Activated T-cell treated with anti-CD3 and anti-CD28 coated beads, Interleukin-2, amount 50 U/mL, for 72 hours (primary cell): ENCODE results near the gene LSM7. TPM values are rescaled to one million over a fixed set of nuclear protein-coding genes. Genes with fewer than 3 reads are reported as not detected.

ENCODE experiments used
- ATAC-seq, 2 donors: fragments of 150-1000 bp; cut with Tn5 transposase; replicated peaks in 1 of 2; 2 replicates each; pipeline ENCODE4 v1.10.0; 2021; ENCODE audit warnings: moderate library complexity in 2 of 2, mild to moderate bottlenecking in 1 of 2
- DNase-seq, 2 donors: peaks; one replicate each; pipeline ENCODE4 v3.0.0; 2021 to 2022; ENCODE audit warnings: mixed read lengths in 1 of 2
- H3K27ac Mint-ChIP-seq: one replicate; pipeline ENCODE4 v1.8.0; 2022; ENCODE audit warnings: mild to moderate bottlenecking, moderate library complexity, mixed read lengths
- H3K27me3 Mint-ChIP-seq: one replicate; pipeline ENCODE4 v1.8.0; 2022; ENCODE audit warnings: low read depth, mixed read lengths
- H3K36me3 Mint-ChIP-seq, 2 donors: one replicate each; pipeline ENCODE4 v1.8.0; 2022; ENCODE audit warnings: mixed read lengths in 2 of 2, mild to moderate bottlenecking in 1 of 2; ENCODE audit not compliant: insufficient read depth in 2 of 2
- H3K4me1 Mint-ChIP-seq: one replicate; pipeline ENCODE4 v1.8.0; 2022; ENCODE audit warnings: low read depth, mixed read lengths
- H3K4me3 Mint-ChIP-seq, 2 donors: one replicate each; pipeline ENCODE4 v1.8.0; 2022; ENCODE audit warnings: mild to moderate bottlenecking in 2 of 2, mixed read lengths in 2 of 2, moderate library complexity in 2 of 2
- H3K9me3 Mint-ChIP-seq, 2 donors: one replicate each; pipeline ENCODE4 v1.8.0; 2022; ENCODE audit warnings: mixed read lengths in 2 of 2
- total RNA-seq, 2 donors: library from RNA; stranded (reverse); gene quantifications; one replicate each; pipeline ENCODE4 v1.2.3, GENCODE V29; 2022

Gene LSM7
- total RNA-seq, 2 donors from 2014 or later: 74.7 to 84.5 TPM

- peaks cover 28% of the 10 kb centered on the region for H3K4me1 Mint-ChIP-seq
- no peak for ATAC-seq
- no peaks in the 10 kb centered on the region for H3K27me3 Mint-ChIP-seq
- peaks cover 4 to 6% of the 10 kb centered on the region in 2 donors for H3K36me3 Mint-ChIP-seq
- DNase-seq: no peak
- H3K27ac Mint-ChIP-seq: peak overlapping the region; percentile 61
- no peak overlapping the region for H3K4me3 Mint-ChIP-seq
- no peaks in the 10 kb centered on the region for H3K9me3 Mint-ChIP-seq
Measured at GRCh38 chr19:2277138-2277537, 51.2 kb downstream of the LSM7 start.

DNA sequence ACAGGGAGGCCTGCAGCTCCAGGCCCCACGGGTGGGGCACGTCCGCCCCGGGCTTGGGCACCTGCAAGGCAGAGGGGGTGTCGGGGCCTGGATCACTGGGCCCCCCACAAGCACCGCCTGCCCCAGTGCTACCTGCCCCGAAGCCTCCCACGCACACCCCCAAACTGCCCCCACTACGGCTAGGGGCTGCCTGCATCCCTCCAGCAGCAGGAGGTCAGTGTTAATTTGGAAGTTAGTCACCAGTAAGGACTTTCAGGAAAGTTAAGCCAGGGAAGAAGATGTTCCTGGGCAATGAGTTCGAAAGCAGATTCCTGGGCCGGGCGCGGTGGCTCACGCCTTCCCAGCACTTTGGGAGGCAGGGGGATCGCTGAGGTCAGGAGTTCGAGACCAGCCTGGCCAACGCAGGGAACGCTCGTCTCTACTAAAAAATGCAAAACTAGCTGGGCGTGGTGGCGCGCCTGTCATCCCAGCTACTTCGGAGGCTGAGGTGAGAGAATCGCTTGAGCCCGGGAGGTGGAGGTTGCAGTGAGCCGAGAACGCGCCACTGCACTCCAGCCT is 51.9 kb downstream of the LSM7 start:
- peak overlapping the region; percentile 50 for H3K27ac Mint-ChIP-seq
- no peak overlapping the region for H3K4me3 Mint-ChIP-seq
- no peaks in the 10 kb centered on the region for H3K9me3 Mint-ChIP-seq
- ATAC-seq: no peak
- H3K36me3 Mint-ChIP-seq: peaks cover 8 to 11% of the 10 kb centered on the region in 2 donors
- no peaks in the 10 kb centered on the region for H3K27me3 Mint-ChIP-seq
- no peak for DNase-seq
- H3K4me1 Mint-ChIP-seq: peaks cover 29% of the 10 kb centered on the region

DNA sequence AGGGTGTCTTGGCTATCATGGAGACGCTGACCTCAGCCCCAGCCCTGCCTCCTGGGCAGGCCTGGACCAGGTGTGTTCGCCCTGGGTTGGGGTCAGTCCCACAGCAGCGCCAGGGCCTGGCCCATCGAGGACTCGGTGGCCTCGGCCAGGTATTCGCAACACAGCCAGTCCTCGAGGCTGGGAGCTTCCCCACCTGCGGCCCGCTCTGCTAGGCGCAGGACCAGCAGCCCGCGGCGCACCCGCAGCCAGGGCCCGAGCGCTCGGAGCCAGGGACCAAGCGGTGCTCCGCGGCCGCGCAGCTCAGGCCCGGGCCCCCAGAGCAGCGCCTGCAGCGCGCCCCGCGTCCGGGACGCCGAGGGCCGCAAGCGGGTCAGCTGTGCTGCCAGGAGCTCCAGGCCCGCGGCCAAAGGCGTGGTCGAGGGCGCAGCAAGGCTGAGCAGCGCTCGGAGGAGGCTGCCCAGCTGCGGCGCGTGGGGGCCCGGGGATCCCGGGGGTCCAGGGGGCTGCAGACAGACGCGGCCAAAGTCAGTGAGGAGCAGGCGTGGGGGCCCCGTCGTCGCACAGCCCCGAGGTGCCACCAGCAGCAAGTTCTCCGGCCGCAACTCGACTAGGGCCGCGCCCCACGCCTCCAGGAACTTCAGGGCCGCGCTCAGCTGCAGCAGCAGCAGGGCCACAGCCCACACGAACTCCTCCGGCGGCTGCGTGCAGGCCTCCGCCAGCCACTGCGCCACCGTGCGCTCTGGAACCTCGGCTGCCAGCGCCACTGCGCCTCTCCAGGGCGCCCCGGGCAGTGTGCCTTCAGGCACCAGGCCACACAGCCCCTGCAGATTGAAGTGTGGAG is 52.6 kb downstream of the LSM7 start:
- no peak for DNase-seq
- no peak for ATAC-seq
- Mint-ChIP-seq H3K36me3 (peaks cover 11 to 13% of the 10 kb centered on the region in 2 donors), H3K4me1 (peaks cover 31% of the 10 kb centered on the region), H3K4me3 (no peak overlapping the region), H3K27me3 (no peaks in the 10 kb centered on the region), H3K9me3 (no peaks in the 10 kb centered on the region), H3K27ac (no peak overlapping the region)

- peak overlapping the region in 1 of 2 donors; percentile 25 for H3K4me3 Mint-ChIP-seq
- peaks cover 31% of the 10 kb centered on the region for H3K4me1 Mint-ChIP-seq
- H3K36me3 Mint-ChIP-seq: peaks cover 13% of the 10 kb centered on the region in 2 donors
- H3K9me3 Mint-ChIP-seq: no peaks in the 10 kb centered on the region
- no peaks in the 10 kb centered on the region for H3K27me3 Mint-ChIP-seq
- H3K27ac Mint-ChIP-seq: peak overlapping the region; percentile 69
- DNase-seq: no peak
- no peak for ATAC-seq
Measured at GRCh38 chr19:2274931-2275535, 53.4 kb downstream of the LSM7 start.

DNA sequence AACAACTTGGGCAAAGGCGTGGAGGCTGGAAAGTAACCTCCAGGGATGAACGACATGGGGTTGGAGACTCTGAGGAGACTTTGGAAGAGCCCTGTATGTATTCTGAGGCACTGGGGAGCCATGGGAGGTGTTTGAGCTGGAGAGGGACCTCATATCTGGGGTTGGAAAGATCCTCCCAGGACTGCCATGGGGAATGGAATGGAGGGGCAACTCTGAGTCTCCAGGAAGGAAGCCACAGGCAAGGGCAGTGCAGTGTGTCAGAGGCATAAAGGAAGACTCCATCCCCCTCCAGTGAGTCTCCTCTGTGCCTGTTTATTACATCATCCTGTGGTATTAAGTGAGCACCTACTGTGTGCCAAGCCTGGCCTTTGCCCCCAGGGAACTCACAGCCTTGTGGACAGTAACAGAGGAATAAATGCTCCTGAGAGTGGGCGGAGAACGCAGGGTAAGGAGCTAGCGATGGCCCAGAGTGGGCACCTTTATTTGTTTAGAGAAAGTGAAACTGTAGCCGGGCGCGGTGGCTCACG is 54.1 kb downstream of the LSM7 start:
- Mint-ChIP-seq H3K27ac (peak overlapping the region; percentile 69), H3K36me3 (peaks cover 16 to 17% of the 10 kb centered on the region in 2 donors), H3K4me3 (peak overlapping the region; percentile 88 to 96), H3K27me3 (no peaks in the 10 kb centered on the region), H3K9me3 (no peaks in the 10 kb centered on the region), H3K4me1 (peaks cover 31% of the 10 kb centered on the region)
- DNase-seq (no peak), ATAC-seq (no peak)

GRCh38 chr19:2273356-2274184 is 54.8 kb downstream of the LSM7 start:
- Mint-ChIP-seq H3K9me3 (no peaks in the 10 kb centered on the region), H3K36me3 (peaks cover 16 to 17% of the 10 kb centered on the region in 2 donors), H3K4me3 (peak overlapping the region; percentile 88 to 96), H3K27me3 (no peaks in the 10 kb centered on the region), H3K27ac (peak overlapping the region; percentile 69), H3K4me1 (peaks cover 31% of the 10 kb centered on the region)
- ATAC-seq: peak; percentile 70 to 72
- DNase-seq: peak; percentile 90 to 92

Other genes starting within 250 kb of the LSM7 start
- 100 to 1,000 TPM; 129 to 134 TPM for gene MOB3A, start 232.3 kb downstream of the LSM7 start, total RNA-seq
- gene IZUMO4, start 231.7 kb downstream of the LSM7 start, total RNA-seq: 10 to 100 TPM; 28.5 to 36.9 TPM
- 100 to 1,000 TPM; 111 to 114 TPM for gene AP3D1, start 177.0 kb downstream of the LSM7 start, total RNA-seq
- gene DOT1L, start 164.7 kb downstream of the LSM7 start, total RNA-seq: 10 to 100 TPM; 50.4 to 55.4 TPM
- gene PLEKHJ1, start 92.3 kb downstream of the LSM7 start, total RNA-seq: 10 to 100 TPM; 67.4 to 92.7 TPM
- 100 to 1,000 TPM; 146 to 147 TPM for gene SF3A2, start 91.8 kb downstream of the LSM7 start, total RNA-seq
- 1 to 10 TPM; 4.6 to 10.0 TPM for gene AMH, start 79.3 kb downstream of the LSM7 start, total RNA-seq
- gene JSRP1, start 72.2 kb downstream of the LSM7 start, total RNA-seq: 1 to 10 TPM in 1 of 2 donors, under 1 TPM in 1; 0.72 to 1.6 TPM
- gene PEAK3, start 46.4 kb downstream of the LSM7 start, total RNA-seq: under 1 TPM in 1 of 2 donors, not detected in 1; 0.09 TPM
- not detected for gene LINGO3, start 20.4 kb downstream of the LSM7 start, total RNA-seq
- gene SPPL2B, start 98 bp upstream of the LSM7 start, total RNA-seq: 10 to 100 TPM; 52.0 to 55.3 TPM
- under 1 TPM in 1 of 2 donors, not detected in 1; 0.19 TPM for gene TMPRSS9, start 31.7 kb upstream of the LSM7 start, total RNA-seq
- gene TIMM13, start 99.0 kb upstream of the LSM7 start, total RNA-seq: 10 to 100 TPM; 51.4 to 54.0 TPM
- 10 to 100 TPM; 72.2 to 76.8 TPM for gene LMNB2, start 128.4 kb upstream of the LSM7 start, total RNA-seq
- gene GADD45B, start 147.5 kb upstream of the LSM7 start, total RNA-seq: 10 to 100 TPM; 84.4 to 84.5 TPM